Type B pancreatic cell (in vitro differentiated cells): ENCODE measurements around the gene FLNB. TPM values are rescaled to one million over a fixed set of nuclear protein-coding genes. Genes with fewer than 3 reads are reported as not detected.

Experiments used
- DNase-seq: peaks from one replicate; pipeline ENCODE4 v3.0.0; 2021; ENCODE audit warnings: mixed read lengths; ENCODE audit not compliant: unreplicated experiment; ENCODE audit errors: extremely low spot score
- H3K27ac Mint-ChIP-seq: 2 replicates; pipeline ENCODE4 v1.8.0; 2021; ENCODE audit warnings: mild to moderate bottlenecking, mixed read lengths
- H3K27me3 Mint-ChIP-seq: 2 replicates; pipeline ENCODE4 v1.8.0; 2021; ENCODE audit warnings: mixed read lengths
- H3K36me3 Mint-ChIP-seq: 2 replicates; pipeline ENCODE4 v1.8.0; 2021; ENCODE audit warnings: mixed read lengths
- H3K4me1 Mint-ChIP-seq: one replicate; pipeline ENCODE4 v1.8.0; 2021; ENCODE audit warnings: mixed read lengths; ENCODE audit not compliant: unreplicated experiment
- H3K4me3 Mint-ChIP-seq: 2 replicates; pipeline ENCODE4 v1.8.0; 2021; ENCODE audit warnings: mild to moderate bottlenecking, mixed read lengths
- H3K9me3 Mint-ChIP-seq: 2 replicates; pipeline ENCODE4 v1.8.0; 2021; ENCODE audit warnings: mixed read lengths
- CTCF ChIP-seq: fragments of 200-600 bp; sonication (generic); conservative IDR thresholded peaks from 2 replicates; pipeline ENCODE4 v1.5.0; 2021; ENCODE audit warnings: antibody characterized with exemption, mild to moderate bottlenecking
- total RNA-seq: library from RNA; stranded (reverse); gene quantifications from 2 replicates; pipeline ENCODE4 v1.2.1, GENCODE V29; 2021; ENCODE audit warnings: low replicate concordance

The FLNB gene
- total RNA-seq, 1 donor from 2014 or later = 204 TPM

DNA sequence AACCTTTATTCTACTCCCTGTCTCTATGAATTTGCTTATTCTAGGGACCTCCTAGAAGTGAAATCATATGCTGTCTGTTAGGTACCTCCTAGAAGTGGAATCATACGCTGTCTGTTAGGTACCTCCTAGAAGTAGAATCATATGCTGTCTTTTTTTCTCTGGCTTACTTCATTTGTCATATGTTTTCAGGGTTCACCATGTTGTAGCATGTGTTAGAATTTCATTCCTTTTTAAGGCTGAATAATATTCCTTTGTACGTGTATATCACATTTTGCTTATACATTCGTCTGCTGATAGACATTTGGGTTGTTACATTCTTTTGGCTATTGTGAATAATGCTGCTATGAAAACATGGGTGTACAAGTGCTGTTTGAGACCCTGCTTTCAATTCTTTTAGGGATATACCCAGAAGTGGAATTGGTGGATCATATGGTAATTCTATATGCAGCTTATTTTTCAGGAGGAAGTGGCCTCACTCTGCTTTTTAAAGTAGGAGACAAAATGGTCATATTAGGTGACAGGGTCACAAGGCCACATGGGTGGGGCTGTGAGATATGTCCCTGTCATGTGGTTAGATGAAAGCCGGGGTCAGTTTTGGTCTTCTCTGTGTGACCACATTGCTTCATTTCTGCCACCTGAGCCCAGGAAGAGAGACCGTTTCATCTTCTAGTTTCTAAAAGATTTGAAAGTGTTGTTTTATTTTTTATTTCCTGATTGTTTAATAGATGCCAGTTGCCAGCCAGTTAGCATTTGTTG, 76.7 kb downstream of the FLNB start:
- no peaks in the 10 kb centered on the region for H3K9me3 Mint-ChIP-seq
- peaks cover 35% of the 10 kb centered on the region for H3K36me3 Mint-ChIP-seq
- peak overlapping the region; percentile 72 for H3K27ac Mint-ChIP-seq
- TF ChIP-seq CTCF = no peak
- H3K27me3 Mint-ChIP-seq = no peaks in the 10 kb centered on the region
- H3K4me3 Mint-ChIP-seq = no peak overlapping the region
- H3K4me1 Mint-ChIP-seq = peaks cover 23% of the 10 kb centered on the region
- DNase-seq = no peak

GRCh38 chr3:58085616-58086015, 77.4 kb downstream of the FLNB start:
- H3K4me1 Mint-ChIP-seq = peaks cover 23% of the 10 kb centered on the region
- H3K4me3 Mint-ChIP-seq = no peak overlapping the region
- no peaks in the 10 kb centered on the region for H3K27me3 Mint-ChIP-seq
- H3K27ac Mint-ChIP-seq = peak overlapping the region; percentile 72
- no peak for DNase-seq
- no peak for TF ChIP-seq CTCF
- no peaks in the 10 kb centered on the region for H3K9me3 Mint-ChIP-seq
- peaks cover 32% of the 10 kb centered on the region for H3K36me3 Mint-ChIP-seq

DNA sequence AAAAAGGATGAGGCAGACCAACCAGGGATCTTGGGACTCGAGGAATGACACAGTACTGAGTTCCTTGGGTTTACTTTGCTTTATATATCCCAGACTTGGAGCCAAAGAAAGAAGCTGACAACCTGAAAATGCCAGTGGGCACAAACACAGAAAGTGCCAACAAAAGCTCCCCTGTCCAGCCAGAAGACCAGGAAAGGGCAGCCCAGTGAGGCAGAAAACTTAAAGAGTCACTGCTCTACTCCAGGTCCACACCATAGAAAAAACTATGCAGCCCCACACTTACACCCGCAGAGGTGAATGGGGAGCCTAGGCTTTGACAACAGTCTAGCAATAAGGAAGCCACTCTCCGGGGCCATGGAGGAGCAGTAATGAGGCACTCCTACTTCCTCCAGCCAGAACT, 80.3 kb downstream of the FLNB start:
- H3K4me3 Mint-ChIP-seq = no peak overlapping the region
- H3K36me3 Mint-ChIP-seq = peaks cover 32% of the 10 kb centered on the region
- TF ChIP-seq CTCF = no peak
- peaks cover 15% of the 10 kb centered on the region for H3K4me1 Mint-ChIP-seq
- peak overlapping the region; percentile 17 for H3K27ac Mint-ChIP-seq
- DNase-seq = no peak
- no peaks in the 10 kb centered on the region for H3K27me3 Mint-ChIP-seq
- no peaks in the 10 kb centered on the region for H3K9me3 Mint-ChIP-seq

- TF ChIP-seq CTCF = no peak
- peaks cover 2% of the 10 kb centered on the region for H3K4me1 Mint-ChIP-seq
- H3K27me3 Mint-ChIP-seq = no peaks in the 10 kb centered on the region
- no peak overlapping the region for H3K27ac Mint-ChIP-seq
- peaks cover 24% of the 10 kb centered on the region for H3K36me3 Mint-ChIP-seq
- H3K4me3 Mint-ChIP-seq = no peak overlapping the region
- H3K9me3 Mint-ChIP-seq = no peaks in the 10 kb centered on the region
- no peak for DNase-seq
These were observed 82.1 kb downstream of the FLNB start for GRCh38 chr3:58090351-58090750.

- H3K27ac Mint-ChIP-seq = no peak overlapping the region
- no peak for TF ChIP-seq CTCF
- no peak for DNase-seq
These were observed 84.3 kb downstream of the FLNB start for GRCh38 chr3:58092521-58092920.

More at GRCh38 chr3:58092521-58092920, 84.3 kb downstream of the FLNB start:
- Mint-ChIP-seq H3K9me3 (no peaks in the 10 kb centered on the region), H3K36me3 (peaks cover 28% of the 10 kb centered on the region), H3K4me3 (no peak overlapping the region), H3K27me3 (no peaks in the 10 kb centered on the region), H3K4me1 (no peaks in the 10 kb centered on the region)
